H54 (cell line): ENCODE data around the gene CHD9NB.

ENCODE experiments used
- DNase-seq: peaks from one replicate; pipeline ENCODE4 v3.0.0; 2011; ENCODE audit warnings: low spot score, mixed read lengths; ENCODE audit not compliant: insufficient read length
- FAIRE-seq: peaks from 3 replicates; lab custom pipeline; 2011; peaks lifted over from hg19 to GRCh38; lab: Jason Lieb, UNC
- POLR2A ChIP-seq: IDR thresholded peaks from 2 replicates; pipeline ENCODE4 v1.6.1; 2011; ENCODE audit warnings: low read depth, mild to moderate bottlenecking, low read length

Gene CHD9NB

DNA sequence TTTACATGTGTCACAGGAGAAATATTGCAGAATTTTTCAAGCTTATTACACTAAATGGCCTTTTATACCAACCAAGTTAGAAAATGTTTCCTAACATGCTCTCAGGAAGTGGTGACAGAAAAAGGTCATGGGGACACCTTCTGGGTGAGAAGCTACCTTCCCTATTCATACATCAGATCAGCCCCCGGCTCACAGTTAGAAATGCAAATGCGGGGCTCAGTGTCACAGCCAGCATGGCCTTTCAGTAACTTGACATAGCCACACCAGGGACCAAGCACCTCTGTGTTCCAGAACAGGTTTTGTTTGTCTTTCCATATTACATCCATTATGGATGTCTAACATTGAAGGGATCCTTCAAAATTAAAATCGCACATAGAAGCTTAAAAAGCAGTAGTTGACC, 59.5 kb downstream of the CHD9NB start:
- no peak for DNase-seq
- no peak for FAIRE-seq
- TF ChIP-seq POLR2A = no peak

- FAIRE-seq = no peak
- DNase-seq = no peak
These were observed 61.1 kb downstream of the CHD9NB start for GRCh38 chr16:52991572-52991971.

More at GRCh38 chr16:52991572-52991971, 61.1 kb downstream of the CHD9NB start:
- TF ChIP-seq POLR2A = no peak
